WTC11 (cell line): ENCODE results near the gene STARD13. TPM values are rescaled to one million over a fixed set of nuclear protein-coding genes. Genes with fewer than 3 reads are reported as not detected.

Experiments used
- ATAC-seq: fragments of 200-7000 bp; cut with Tn5 transposase; 2 replicates; pipeline ENCODE4 v1.10.0; 2021; ENCODE audit warnings: mild to moderate bottlenecking, moderate library complexity
- CTCF ChIA-PET: fragments of 300-600 bp; sonication (Branson Sonifier 250); formaldehyde crosslinking; loops from one replicate; lab custom pipeline; 2021; ENCODE audit warnings: antibody characterized with exemption; lab: Charles Lee
- POLR2A ChIA-PET: fragments of 350-600 bp; sonication (Branson Sonifier 250); formaldehyde crosslinking; loops from one replicate; lab custom pipeline; 2021; ENCODE audit warnings: antibody characterized with exemption; lab: Charles Lee
- DNase-seq: peaks from one replicate; pipeline ENCODE4 v3.0.0; 2021; ENCODE audit warnings: low spot score
- H3K27ac Mint-ChIP-seq: 2 replicates; pipeline ENCODE4 v1.8.0; 2021; ENCODE audit warnings: mixed read lengths
- H3K27me3 Mint-ChIP-seq: 2 replicates; pipeline ENCODE4 v1.8.0; 2021; ENCODE audit warnings: low read depth, mild to moderate bottlenecking, moderate library complexity, mixed read lengths
- H3K36me3 Mint-ChIP-seq: 2 replicates; pipeline ENCODE4 v1.8.0; 2021; ENCODE audit warnings: mixed read lengths
- H3K4me1 Mint-ChIP-seq: 2 replicates; pipeline ENCODE4 v1.8.0; 2022; ENCODE audit warnings: mixed read lengths
- H3K4me3 Mint-ChIP-seq: 2 replicates; pipeline ENCODE4 v1.8.0; 2021; ENCODE audit warnings: mild to moderate bottlenecking, moderate library complexity, mixed read lengths
- H3K9me3 Mint-ChIP-seq: 2 replicates; pipeline ENCODE4 v1.8.0; 2021; ENCODE audit warnings: mixed read lengths
- AFF4 ChIP-seq: sonication (generic); formaldehyde crosslinking; IDR thresholded peaks from 2 replicates; pipeline ENCODE4 v1.8.1; 2023; ENCODE audit warnings: mild to moderate bottlenecking, missing genetic modification reagents, borderline replicate concordance
- AR ChIP-seq: fragments of 250-450 bp; sonication (Bioruptor Pico); IDR thresholded peaks from 2 replicates; pipeline ENCODE4 v1.9.0; 2021; ENCODE audit warnings: mild to moderate bottlenecking
- ATF1 ChIP-seq: sonication (generic); formaldehyde crosslinking; IDR thresholded peaks from 2 replicates; pipeline ENCODE4 v1.8.1; 2023; ENCODE audit warnings: mild to moderate bottlenecking, moderate library complexity, missing genetic modification reagents
- CTCF ChIP-seq: fragments of 200-600 bp; IDR thresholded peaks from 2 replicates; pipeline ENCODE4 v1.8.0; 2022; ENCODE audit warnings: antibody characterized with exemption
- E2F1 ChIP-seq: sonication (generic); formaldehyde crosslinking; IDR thresholded peaks from 2 replicates; pipeline ENCODE4 v1.8.0; 2022; ENCODE audit warnings: mild to moderate bottlenecking, missing genetic modification reagents
- FOXJ3 ChIP-seq: sonication (generic); formaldehyde crosslinking; IDR thresholded peaks from 2 replicates; pipeline ENCODE4 v1.9.0; 2021; ENCODE audit warnings: missing genetic modification reagents, mild to moderate bottlenecking, borderline replicate concordance
- FOXK1 ChIP-seq: sonication (generic); formaldehyde crosslinking; IDR thresholded peaks from 2 replicates; pipeline ENCODE4 v1.8.0; 2022; ENCODE audit warnings: mild to moderate bottlenecking, moderate library complexity, missing genetic modification reagents
- IRF1 ChIP-seq: sonication (generic); formaldehyde crosslinking; IDR thresholded peaks from 2 replicates; pipeline ENCODE4 v1.8.0; 2023; ENCODE audit warnings: missing genetic modification reagents
- MXD4 ChIP-seq: fragments of 250-450 bp; sonication (Bioruptor Pico); IDR thresholded peaks from 2 replicates; pipeline ENCODE4 v1.8.0; 2021; ENCODE audit warnings: mild to moderate bottlenecking, moderate library complexity, borderline replicate concordance
- MYBL2 ChIP-seq: sonication (generic); formaldehyde crosslinking; IDR thresholded peaks from 2 replicates; pipeline ENCODE4 v1.8.1; 2023; ENCODE audit warnings: mild to moderate bottlenecking, moderate library complexity, missing genetic modification reagents
- NR3C1 ChIP-seq: sonication (generic); formaldehyde crosslinking; conservative IDR thresholded peaks from 2 replicates; pipeline ENCODE4 v1.8.1; 2023; ENCODE audit warnings: low read depth, mild to moderate bottlenecking, missing genetic modification reagents
- RELA ChIP-seq: sonication (generic); formaldehyde crosslinking; IDR thresholded peaks from 2 replicates; pipeline ENCODE4 v1.8.1; 2022; ENCODE audit warnings: missing genetic modification reagents, mild to moderate bottlenecking, borderline replicate concordance
- TEAD1 ChIP-seq: sonication (generic); formaldehyde crosslinking; IDR thresholded peaks from 2 replicates; pipeline ENCODE4 v1.8.0; 2022; ENCODE audit warnings: mild to moderate bottlenecking, missing genetic modification reagents
- USF1 ChIP-seq: sonication (generic); formaldehyde crosslinking; IDR thresholded peaks from 2 replicates; pipeline ENCODE4 v1.8.0; 2022; ENCODE audit warnings: mild to moderate bottlenecking, missing genetic modification reagents
- USF2 ChIP-seq: sonication (generic); formaldehyde crosslinking; IDR thresholded peaks from 2 replicates; pipeline ENCODE4 v1.8.1; 2023; ENCODE audit warnings: mild to moderate bottlenecking, missing genetic modification reagents, moderate library complexity
- ZBTB43 ChIP-seq: sonication (generic); formaldehyde crosslinking; IDR thresholded peaks from 2 replicates; pipeline ENCODE4 v1.8.1; 2023; ENCODE audit warnings: mild to moderate bottlenecking, missing genetic modification reagents
- ZNF121 ChIP-seq: sonication (generic); formaldehyde crosslinking; IDR thresholded peaks from 2 replicates; pipeline ENCODE4 v1.8.0; 2023; ENCODE audit warnings: missing genetic modification reagents
- ZNF263 ChIP-seq: sonication (generic); formaldehyde crosslinking; IDR thresholded peaks from 2 replicates; pipeline ENCODE4 v1.8.1; 2022; ENCODE audit warnings: low read depth, mild to moderate bottlenecking, moderate library complexity, missing genetic modification reagents
- ZNF425 ChIP-seq: fragments of 250-450 bp; sonication (Bioruptor Pico); conservative IDR thresholded peaks from 2 replicates; pipeline ENCODE4 v1.9.0; 2021; ENCODE audit warnings: mild to moderate bottlenecking
- total RNA-seq: library from RNA; stranded (reverse); gene quantifications from 3 replicates; pipeline ENCODE4 v1.2.3, GENCODE V29; 2021

Gene STARD13
- total RNA-seq, 1 experiment from 2014 or later = 4.4 TPM

- no peak overlapping the region for H3K4me3 Mint-ChIP-seq
- no peak for TF ChIP-seq IRF1 (CRISPR knock-in tag)
- no peak for TF ChIP-seq ATF1 (CRISPR knock-in tag)
- no peak for TF ChIP-seq E2F1 (CRISPR knock-in tag)
- TF ChIP-seq ZNF425 (CRISPR knock-in tag) = no peak
- TF ChIP-seq RELA = no peak
- TF ChIP-seq USF1 (CRISPR knock-in tag) = no peak
- no peak for TF ChIP-seq FOXK1 (CRISPR knock-in tag)
- no peak for TF ChIP-seq TEAD1
- TF ChIP-seq ZBTB43 (CRISPR knock-in tag) = no peak
- no peak for TF ChIP-seq NR3C1
- TF ChIP-seq AFF4 = no peak
- TF ChIP-seq USF2 (CRISPR knock-in tag) = no peak
- no peak for TF ChIP-seq FOXJ3 (CRISPR knock-in tag)
- no peak for TF ChIP-seq AR (CRISPR knock-in tag)
- no peak for TF ChIP-seq CTCF
- TF ChIP-seq MXD4 (CRISPR knock-in tag) = no peak
- no peak for TF ChIP-seq ZNF263 (CRISPR knock-in tag)
- no peak for TF ChIP-seq MYBL2
- TF ChIP-seq ZNF121 (CRISPR knock-in tag) = no peak
Observed at GRCh38 chr13:33206945-33207614, 78.5 kb downstream of the STARD13 start.

More at GRCh38 chr13:33206945-33207614, 78.5 kb downstream of the STARD13 start:
- ChIA-PET CTCF (no interaction called here), POLR2A (no interaction called here)
- H3K4me1 Mint-ChIP-seq = peaks cover 18% of the 10 kb centered on the region
- no peaks in the 10 kb centered on the region for H3K36me3 Mint-ChIP-seq
- H3K27me3 Mint-ChIP-seq = no peaks in the 10 kb centered on the region
- H3K27ac Mint-ChIP-seq = no peak overlapping the region
- no peak for ATAC-seq
- DNase-seq = no peak
- H3K9me3 Mint-ChIP-seq = no peaks in the 10 kb centered on the region
